Measurements from ENCODE around the gene CLCNKB. TPM values are rescaled to one million over a fixed set of nuclear protein-coding genes. Genes with fewer than 3 reads are reported as not detected.
"Not testable (repeated sequence)": the region's sequence is repeated elsewhere in the genome, so short reads cannot be mapped to it uniquely, and the experiment has no call there.

The CLCNKB gene
- total RNA-seq, 1 experiment from 2014 or later, result 1.1 TPM

DNA sequence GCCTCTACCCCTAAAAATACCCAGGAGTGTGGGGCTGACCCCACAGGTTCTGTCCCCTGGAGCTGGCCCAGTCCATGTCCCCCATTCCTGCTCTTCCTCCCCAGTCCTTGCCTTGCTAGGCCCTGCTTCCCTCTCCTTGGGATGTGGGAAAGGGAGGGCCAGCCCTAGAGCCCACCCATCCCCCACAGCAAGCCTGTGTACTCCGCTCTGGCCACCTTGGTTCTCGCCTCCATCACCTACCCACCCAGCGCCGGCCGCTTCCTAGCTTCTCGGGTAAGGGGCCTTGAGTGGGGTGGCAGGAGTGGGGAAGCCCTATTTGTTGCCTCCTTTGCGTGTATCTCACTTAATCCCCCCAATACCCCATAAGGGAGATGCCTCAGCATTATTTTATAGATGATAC, 6.7 kb downstream of the CLCNKB start:
- Histone ChIP-seq H3F3A (ENCODE audit: insufficient read depth, low read depth) (no peaks in the 10 kb centered on the region; the same call in 1 of the 2 replicates), H3K4me3 (no peak overlapping the region), H3K9me2 (ENCODE audit: insufficient read depth) (no peaks in the 10 kb centered on the region), H3K4me1 (replicated peaks; ENCODE audit: insufficient read depth) (peaks cover 20% of the 10 kb centered on the region), H3K27ac (no peak overlapping the region), H3K79me2 (ENCODE audit: low read depth) (no peaks in the 10 kb centered on the region), H3K4me2 (no peak overlapping the region), H3K9me3 (ENCODE audit: insufficient read depth, low read depth) (no peaks in the 10 kb centered on the region), H3K36me3 (ENCODE audit: low read depth) (no peaks in the 10 kb centered on the region), H4K20me1 (ENCODE audit: insufficient read depth) (no peaks in the 10 kb centered on the region), H3K27me3 (ENCODE audit: insufficient read depth, low read depth) (no peaks in the 10 kb centered on the region), H2AFZ (no peak overlapping the region)
- BruUV-seq (replicated peaks), result no TSS peak
- no peak for DNase-seq
- TF ChIP-seq, protein P1, sequence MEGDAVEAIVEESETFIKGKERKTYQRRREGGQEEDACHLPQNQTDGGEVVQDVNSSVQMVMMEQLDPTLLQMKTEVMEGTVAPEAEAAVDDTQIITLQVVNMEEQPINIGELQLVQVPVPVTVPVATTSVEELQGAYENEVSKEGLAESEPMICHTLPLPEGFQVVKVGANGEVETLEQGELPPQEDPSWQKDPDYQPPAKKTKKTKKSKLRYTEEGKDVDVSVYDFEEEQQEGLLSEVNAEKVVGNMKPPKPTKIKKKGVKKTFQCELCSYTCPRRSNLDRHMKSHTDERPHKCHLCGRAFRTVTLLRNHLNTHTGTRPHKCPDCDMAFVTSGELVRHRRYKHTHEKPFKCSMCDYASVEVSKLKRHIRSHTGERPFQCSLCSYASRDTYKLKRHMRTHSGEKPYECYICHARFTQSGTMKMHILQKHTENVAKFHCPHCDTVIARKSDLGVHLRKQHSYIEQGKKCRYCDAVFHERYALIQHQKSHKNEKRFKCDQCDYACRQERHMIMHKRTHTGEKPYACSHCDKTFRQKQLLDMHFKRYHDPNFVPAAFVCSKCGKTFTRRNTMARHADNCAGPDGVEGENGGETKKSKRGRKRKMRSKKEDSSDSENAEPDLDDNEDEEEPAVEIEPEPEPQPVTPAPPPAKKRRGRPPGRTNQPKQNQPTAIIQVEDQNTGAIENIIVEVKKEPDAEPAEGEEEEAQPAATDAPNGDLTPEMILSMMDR (conservative IDR thresholded peaks at IDR 0.05), result no peak
- no peak for TF ChIP-seq EZH2 (IDR thresholded peaks at IDR 0.05; ENCODE audit: low read depth)
- POLR2A ChIA-PET (ENCODE audit: unreplicated experiment), result interaction anchor here (0.6 kb wide), 1 partner anchor 9 kb away, joined by 4 read pairs; no protein-coding TSS in a partner anchor
- intact Hi-C loops (cut with micrococcal nuclease; ENCODE audit: unreplicated experiment), result no loop called here
- CTCF ChIA-PET, result interaction anchor here (0.7 kb wide), 1 partner anchor 9 kb away, joined by 4 read pairs; no protein-coding TSS in a partner anchor

DNA sequence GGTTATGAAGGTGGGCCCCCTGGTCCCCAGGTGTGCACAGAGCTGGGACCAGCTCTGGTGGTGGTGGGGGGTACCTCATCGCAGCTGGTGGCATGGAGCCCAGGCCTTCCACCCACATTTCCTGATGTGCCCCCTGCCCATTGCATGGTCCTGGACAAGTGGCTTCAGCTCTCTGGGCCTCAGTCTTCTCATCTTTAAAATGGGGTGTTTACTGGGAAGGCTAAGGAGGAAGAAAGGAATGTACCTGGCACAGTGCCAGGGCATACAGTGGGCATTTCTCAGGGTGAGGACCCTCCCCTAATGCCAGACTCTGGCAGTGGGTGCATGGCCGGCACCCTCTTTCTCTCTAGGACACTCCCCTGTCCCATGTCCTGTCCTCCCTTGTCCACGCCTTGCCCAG, 7.5 kb downstream of the CLCNKB start:
- intact Hi-C loops (cut with micrococcal nuclease; ENCODE audit: unreplicated experiment), result no loop called here
- H4K20me1 ChIP-seq (ENCODE audit: insufficient read depth), result no peaks in the 10 kb centered on the region
- no TSS peak for BruUV-seq (replicated peaks)

DNA sequence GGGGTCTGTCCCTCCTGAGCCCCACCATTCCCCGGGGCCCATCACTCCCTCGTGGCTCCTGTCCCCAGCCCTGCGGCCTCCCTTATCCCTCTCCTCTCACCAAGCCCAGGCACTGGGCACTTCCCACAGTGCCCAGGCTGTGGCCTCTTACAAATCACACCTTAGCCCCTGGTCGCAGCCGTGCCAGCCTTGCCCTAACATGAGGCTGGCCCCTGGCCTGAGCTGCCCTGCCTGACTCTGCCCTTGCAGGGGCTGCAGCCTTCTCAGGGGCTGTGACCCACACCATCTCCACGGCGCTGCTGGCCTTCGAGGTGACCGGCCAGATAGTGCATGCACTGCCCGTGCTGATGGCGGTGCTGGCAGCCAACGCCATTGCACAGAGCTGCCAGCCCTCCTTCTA, 8.4 kb downstream of the CLCNKB start:
- peaks cover 27% of the 10 kb centered on the region for H3K4me1 ChIP-seq (replicated peaks; ENCODE audit: insufficient read depth)
- H3K9me2 ChIP-seq (ENCODE audit: insufficient read depth); POLR2A ChIA-PET (ENCODE audit: unreplicated experiment); H3K4me3 ChIP-seq; H3K27ac ChIP-seq; H3K79me2 ChIP-seq (ENCODE audit: low read depth); H2AFZ ChIP-seq; H3K36me3 ChIP-seq (ENCODE audit: low read depth); BruUV-seq (replicated peaks); H4K20me1 ChIP-seq (ENCODE audit: insufficient read depth); DNase-seq; H3K4me2 ChIP-seq; H3K27me3 ChIP-seq (ENCODE audit: insufficient read depth, low read depth); CTCF ChIA-PET; H3K9me3 ChIP-seq (ENCODE audit: insufficient read depth, low read depth); H3F3A ChIP-seq (ENCODE audit: insufficient read depth, low read depth); intact Hi-C loops (cut with micrococcal nuclease; ENCODE audit: unreplicated experiment): not testable (repeated sequence)

More for the DNA sequence above, 7.5 kb downstream of the CLCNKB start:
- ChIA-PET POLR2A (ENCODE audit: unreplicated experiment) (interaction anchor here (0.7 kb wide), 1 partner anchor 301 kb away, joined by 3 read pairs; the partner anchor contains the start of gene FBXO42), CTCF (no interaction called here)
- Histone ChIP-seq H3K4me3 (no peak overlapping the region), H3K4me1 (replicated peaks; ENCODE audit: insufficient read depth) (peaks cover 27% of the 10 kb centered on the region), H3K4me2 (no peak overlapping the region), H3K79me2 (ENCODE audit: low read depth) (no peaks in the 10 kb centered on the region), H3K27ac (no peak overlapping the region), H3K36me3 (ENCODE audit: low read depth) (no peaks in the 10 kb centered on the region), H3F3A (ENCODE audit: insufficient read depth, low read depth) (no peaks in the 10 kb centered on the region; the same call in 1 of the 2 replicates), H3K27me3 (ENCODE audit: insufficient read depth, low read depth) (no peaks in the 10 kb centered on the region), H3K9me2 (ENCODE audit: insufficient read depth) (no peaks in the 10 kb centered on the region), H3K9me3 (ENCODE audit: insufficient read depth, low read depth) (no peaks in the 10 kb centered on the region), H2AFZ (no peak overlapping the region)
- TF ChIP-seq, protein P1 (conservative IDR thresholded peaks at IDR 0.05), result no peak
- TF ChIP-seq EZH2 (IDR thresholded peaks at IDR 0.05; ENCODE audit: low read depth), result no peak
- no peak for DNase-seq

Measured in PC-9 (cell line).